ENCODE measurements around the gene IL1R2.

The IL1R2 gene

DNA sequence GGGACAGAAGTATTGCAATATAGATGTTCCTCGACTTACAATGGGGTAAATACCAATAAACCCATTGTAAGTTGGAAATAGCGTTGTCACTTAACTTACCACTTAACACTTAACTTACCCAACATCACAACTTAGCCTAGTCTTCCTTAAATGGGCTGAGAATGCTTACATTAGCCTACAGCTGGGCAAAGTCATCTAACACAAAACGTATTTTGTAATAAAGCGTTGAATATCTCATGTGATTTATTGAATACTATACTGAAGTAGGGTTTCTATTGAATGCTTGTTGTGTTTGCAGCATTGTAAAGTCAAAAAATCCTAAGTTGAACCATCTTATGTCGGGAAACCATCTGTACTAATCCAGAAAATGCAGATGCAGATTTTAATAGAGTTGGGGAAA is 23.6 kb downstream of the IL1R2 start:
- no peak for TF ChIP-seq POLR2AphosphoS5 (IDR thresholded peaks at IDR 0.05; ENCODE audit: low read depth, low read length)
- no peak for TF ChIP-seq POLR2A (IDR thresholded peaks at IDR 0.05; ENCODE audit: low read depth, low read length)
- TF ChIP-seq TAF1 (IDR thresholded peaks at IDR 0.05; ENCODE audit: borderline replicate concordance, low read depth, low read length): no peak
- FAIRE-seq: no peak
- no peak for DNase-seq (ENCODE audit: insufficient read length)

DNA sequence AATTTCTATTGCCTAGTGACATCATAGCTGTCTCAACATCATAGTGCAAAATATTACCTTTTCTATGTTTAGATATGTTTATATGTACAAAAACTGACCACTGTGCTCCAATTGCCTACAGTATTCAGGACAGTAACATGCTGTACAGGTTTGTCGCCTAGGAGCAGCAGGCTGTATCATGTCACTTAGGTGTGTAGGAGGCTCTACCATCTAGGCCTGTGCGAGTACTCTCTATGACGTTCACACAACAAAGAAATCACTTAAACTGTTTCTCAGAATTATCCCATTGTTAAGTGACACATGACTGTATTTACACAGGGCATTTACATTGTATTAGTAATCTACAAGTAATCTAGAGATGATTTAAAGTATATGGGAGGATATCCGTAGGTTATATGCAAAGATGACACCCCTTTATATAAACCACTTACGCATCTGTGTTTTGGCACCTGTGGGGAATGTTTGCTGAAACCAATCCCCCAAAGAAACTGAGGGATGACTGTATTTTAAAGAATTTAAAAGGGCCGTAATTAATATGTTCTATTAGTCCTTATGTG is 24.7 kb downstream of the IL1R2 start:
- DNase-seq (ENCODE audit: insufficient read length) (no peak), FAIRE-seq (no peak)
- TF ChIP-seq TAF1 (IDR thresholded peaks at IDR 0.05; ENCODE audit: borderline replicate concordance, low read depth, low read length): no peak
- TF ChIP-seq POLR2A (IDR thresholded peaks at IDR 0.05; ENCODE audit: low read depth, low read length): no peak
- TF ChIP-seq POLR2AphosphoS5 (IDR thresholded peaks at IDR 0.05; ENCODE audit: low read depth, low read length): no peak

GRCh38 chr2:102018823-102019445 is 27.2 kb downstream of the IL1R2 start:
- FAIRE-seq (no peak), DNase-seq (ENCODE audit: insufficient read length) (no peak)
- TF ChIP-seq POLR2A (IDR thresholded peaks at IDR 0.05; ENCODE audit: low read depth, low read length): no peak
- TF ChIP-seq TAF1 (IDR thresholded peaks at IDR 0.05; ENCODE audit: borderline replicate concordance, low read depth, low read length): no peak
- no peak for TF ChIP-seq POLR2AphosphoS5 (IDR thresholded peaks at IDR 0.05; ENCODE audit: low read depth, low read length)

DNA sequence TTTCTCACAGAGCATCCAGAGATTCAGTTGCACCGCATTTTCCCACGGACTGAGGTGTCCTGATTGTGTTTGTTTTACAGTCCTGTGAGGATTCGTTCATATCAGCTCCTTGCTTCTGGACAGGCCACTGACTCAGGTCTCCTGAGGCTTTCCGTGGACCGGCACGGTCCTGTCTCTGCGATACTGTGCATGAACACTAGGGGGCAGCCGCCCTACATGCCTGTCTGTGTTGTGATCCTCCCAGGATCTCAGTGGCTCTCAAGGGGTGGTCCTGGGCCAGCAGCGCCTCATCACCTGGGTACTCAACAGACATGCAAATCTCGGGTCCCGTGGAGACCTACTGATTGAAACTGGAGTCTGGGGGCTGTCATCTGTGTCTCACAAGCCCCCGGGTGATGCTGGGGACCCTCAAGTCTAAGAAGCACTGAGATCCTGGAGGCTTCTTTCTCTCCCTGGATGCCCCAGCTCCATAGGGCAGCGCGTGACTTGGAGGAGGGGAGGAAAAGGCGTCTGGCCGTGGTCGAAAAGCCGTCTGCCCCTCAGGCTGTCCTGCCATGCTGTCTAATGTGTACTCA is 28.9 kb downstream of the IL1R2 start:
- TF ChIP-seq POLR2AphosphoS5 (IDR thresholded peaks at IDR 0.05; ENCODE audit: low read depth, low read length) (no peak), POLR2A (IDR thresholded peaks at IDR 0.05; ENCODE audit: low read depth, low read length) (no peak), TAF1 (IDR thresholded peaks at IDR 0.05; ENCODE audit: borderline replicate concordance, low read depth, low read length) (no peak)
- FAIRE-seq (peak; percentile 90), DNase-seq (ENCODE audit: insufficient read length) (peak; percentile 27)

DNA sequence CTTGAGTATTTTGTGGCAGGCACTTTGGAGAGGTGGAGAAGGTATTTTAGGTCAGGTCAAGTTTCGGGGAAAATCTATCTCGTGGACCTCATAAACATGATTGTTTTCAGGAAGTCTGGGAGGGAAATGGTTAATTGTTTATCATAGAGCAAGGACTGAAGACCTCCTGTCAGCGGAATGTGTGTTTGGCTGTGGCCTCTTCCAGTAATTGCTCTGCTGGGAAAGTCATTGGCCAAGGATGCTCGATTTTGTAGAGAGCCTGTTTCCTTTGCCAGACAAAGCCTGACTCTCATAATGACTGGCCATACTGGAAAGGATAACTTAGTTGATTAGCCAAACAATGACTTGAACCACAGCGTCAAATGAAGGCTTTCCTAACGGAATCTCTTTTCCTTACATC is 30.0 kb downstream of the IL1R2 start:
- FAIRE-seq (no peak), DNase-seq (ENCODE audit: insufficient read length) (no peak)
- TF ChIP-seq POLR2A (IDR thresholded peaks at IDR 0.05; ENCODE audit: low read depth, low read length) (no peak), POLR2AphosphoS5 (IDR thresholded peaks at IDR 0.05; ENCODE audit: low read depth, low read length) (no peak), TAF1 (IDR thresholded peaks at IDR 0.05; ENCODE audit: borderline replicate concordance, low read depth, low read length) (no peak)

DNA sequence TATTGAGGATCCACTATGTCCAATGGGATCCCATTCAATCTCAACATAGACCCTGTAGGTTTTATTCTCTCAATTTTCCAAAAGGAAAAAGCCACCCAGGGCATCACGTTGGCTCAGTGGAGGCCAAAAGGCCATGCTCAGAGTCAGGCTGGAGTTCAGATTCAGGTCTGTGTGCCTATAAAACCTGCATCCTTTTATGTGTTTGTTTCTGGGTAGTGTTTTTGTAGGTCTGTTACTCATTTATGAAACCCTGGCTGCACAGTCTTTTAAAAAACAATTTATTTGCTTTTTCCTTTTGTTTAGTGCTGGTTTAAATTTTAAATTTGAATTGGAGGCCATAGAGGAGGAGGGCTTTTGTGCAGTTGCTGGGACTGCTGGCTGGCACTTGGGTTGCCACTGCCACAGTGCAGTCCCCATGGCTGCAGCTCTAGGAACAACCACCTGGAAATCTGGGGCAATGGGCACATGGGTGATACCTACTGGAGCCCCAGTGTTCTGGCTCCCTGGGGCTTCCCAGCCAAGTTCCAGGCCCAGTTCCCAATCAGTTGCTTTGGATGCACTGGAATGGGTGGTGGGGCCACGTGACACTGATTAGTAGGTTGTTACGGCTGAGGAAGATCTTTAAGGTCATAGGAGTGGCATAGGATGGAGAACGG is 31.3 kb downstream of the IL1R2 start:
- FAIRE-seq: no peak
- no peak for DNase-seq (ENCODE audit: insufficient read length)
- TF ChIP-seq TAF1 (IDR thresholded peaks at IDR 0.05; ENCODE audit: borderline replicate concordance, low read depth, low read length): no peak
- no peak for TF ChIP-seq POLR2AphosphoS5 (IDR thresholded peaks at IDR 0.05; ENCODE audit: low read depth, low read length)
- TF ChIP-seq POLR2A (IDR thresholded peaks at IDR 0.05; ENCODE audit: low read depth, low read length): no peak

- DNase-seq (ENCODE audit: insufficient read length): no peak
- FAIRE-seq: no peak
- TF ChIP-seq POLR2A (IDR thresholded peaks at IDR 0.05; ENCODE audit: low read depth, low read length): no peak
- TF ChIP-seq POLR2AphosphoS5 (IDR thresholded peaks at IDR 0.05; ENCODE audit: low read depth, low read length): no peak
- TF ChIP-seq TAF1 (IDR thresholded peaks at IDR 0.05; ENCODE audit: borderline replicate concordance, low read depth, low read length): no peak
Observed at GRCh38 chr2:102024410-102024809, 32.6 kb downstream of the IL1R2 start.

DNA sequence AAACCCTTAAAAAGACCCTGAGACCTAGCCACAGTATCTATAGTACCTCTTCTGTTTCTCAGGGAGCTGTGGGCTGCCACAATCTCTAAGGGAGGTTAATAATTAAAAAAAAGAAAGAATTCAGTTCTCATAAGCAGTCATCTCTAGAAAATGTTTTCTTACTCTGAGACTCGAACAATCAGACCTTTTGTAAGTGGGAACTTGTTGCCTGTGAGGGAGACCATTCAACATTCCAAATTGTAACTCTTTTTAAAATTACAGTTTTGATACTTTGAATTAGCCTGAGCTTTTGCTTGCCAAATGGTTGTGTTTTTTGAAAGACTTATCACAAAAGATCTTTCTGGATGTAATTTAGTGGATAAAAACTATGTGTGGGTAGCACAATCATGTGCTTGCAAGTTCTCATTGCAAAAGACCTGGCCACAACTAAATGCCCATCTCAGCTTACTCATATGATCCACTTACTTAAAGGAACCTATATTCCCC is 33.3 kb downstream of the IL1R2 start:
- FAIRE-seq (no peak), DNase-seq (ENCODE audit: insufficient read length) (no peak)
- TF ChIP-seq POLR2AphosphoS5 (IDR thresholded peaks at IDR 0.05; ENCODE audit: low read depth, low read length) (no peak), TAF1 (IDR thresholded peaks at IDR 0.05; ENCODE audit: borderline replicate concordance, low read depth, low read length) (no peak), POLR2A (IDR thresholded peaks at IDR 0.05; ENCODE audit: low read depth, low read length) (no peak)

DNA sequence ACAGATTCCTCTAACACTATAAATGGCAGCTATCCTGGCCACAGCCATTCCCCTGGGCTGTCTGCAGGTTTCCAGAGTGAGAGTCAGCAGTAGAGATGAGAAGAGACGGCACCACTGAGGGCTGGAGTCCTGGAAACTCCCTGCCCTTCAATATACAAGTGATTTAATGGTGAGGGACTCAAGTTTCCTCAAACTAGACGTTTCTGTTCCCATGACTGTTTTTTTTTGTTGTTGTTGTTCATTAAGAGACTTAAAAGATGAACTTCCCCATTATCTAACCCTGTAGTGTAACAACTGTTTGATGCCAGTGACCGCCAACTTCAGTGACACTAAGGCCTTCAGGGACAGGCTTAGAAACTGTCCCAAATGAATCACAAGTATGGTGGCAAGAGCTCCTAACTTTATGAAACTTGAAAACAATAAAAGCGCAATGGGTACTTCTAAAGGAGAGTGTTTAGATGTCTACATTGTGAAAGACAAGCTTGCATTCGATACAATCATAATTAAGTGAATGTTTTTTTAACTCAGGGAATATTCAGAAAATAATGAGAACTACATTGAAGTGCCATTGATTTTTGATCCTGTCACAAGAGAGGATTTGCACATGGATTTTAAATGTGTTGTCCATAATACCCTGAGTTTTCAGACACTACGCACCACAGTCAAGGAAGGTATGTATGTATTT is 34.0 kb downstream of the IL1R2 start:
- no peak for DNase-seq (ENCODE audit: insufficient read length)
- FAIRE-seq: no peak
- TF ChIP-seq POLR2A (IDR thresholded peaks at IDR 0.05; ENCODE audit: low read depth, low read length): no peak
- no peak for TF ChIP-seq POLR2AphosphoS5 (IDR thresholded peaks at IDR 0.05; ENCODE audit: low read depth, low read length)
- TF ChIP-seq TAF1 (IDR thresholded peaks at IDR 0.05; ENCODE audit: borderline replicate concordance, low read depth, low read length): no peak

GRCh38 chr2:102027036-102027980 is 35.5 kb downstream of the IL1R2 start:
- TF ChIP-seq POLR2A (IDR thresholded peaks at IDR 0.05; ENCODE audit: low read depth, low read length): no peak
- no peak for TF ChIP-seq TAF1 (IDR thresholded peaks at IDR 0.05; ENCODE audit: borderline replicate concordance, low read depth, low read length)
- no peak for TF ChIP-seq POLR2AphosphoS5 (IDR thresholded peaks at IDR 0.05; ENCODE audit: low read depth, low read length)
- FAIRE-seq (no peak), DNase-seq (ENCODE audit: insufficient read length) (no peak)

Measured in GM12892 (cell line).